Retinal pigment epithelial cell (primary cell): ENCODE data around the gene DNAI2.

Experiments
- DNase-seq: peaks from one replicate; pipeline ENCODE4 v3.0.0-alpha.2; 2010; ENCODE audit warnings: low read depth
- H3K4me3 ChIP-seq: 2 replicates; pipeline ENCODE4 v1.5.1; 2011; ENCODE audit warnings: mild to moderate bottlenecking, low read length, control low read depth, moderate library complexity
- TF ChIP-seq, protein P1 (sequence below): conservative IDR thresholded peaks from 2 replicates; pipeline ENCODE4 v1.5.1; 2011; ENCODE audit warnings: low read depth, low read length, control low read depth, inconsistent platforms

Gene DNAI2

DNA sequence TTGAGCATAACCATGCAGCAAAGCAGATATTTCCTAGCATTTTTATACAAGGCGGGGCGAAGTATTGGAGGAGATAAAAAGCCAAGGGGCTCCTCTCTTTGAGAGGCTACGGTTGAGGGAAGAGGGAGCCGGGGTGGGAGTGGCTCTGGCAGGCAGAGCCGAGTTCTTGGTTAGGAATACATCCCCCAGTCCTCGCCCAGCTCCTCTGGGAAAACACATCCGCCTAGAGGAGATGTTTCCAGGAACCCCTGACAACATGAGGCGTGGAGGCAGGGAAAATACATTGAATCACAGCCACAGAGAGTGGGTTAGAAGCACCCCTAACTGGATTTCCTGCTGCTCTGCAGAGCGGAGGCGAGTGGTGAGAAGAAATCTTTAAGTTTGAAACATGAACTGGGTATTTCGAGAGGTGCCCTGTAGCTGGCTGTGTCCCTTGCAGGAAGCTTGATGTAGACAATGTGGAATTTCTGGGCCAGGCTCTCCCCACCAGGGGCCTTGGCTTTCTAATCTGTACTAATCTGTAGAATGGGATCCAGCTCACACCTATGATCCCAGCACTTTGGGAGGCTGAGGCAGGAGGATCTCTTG lies 33.3 kb upstream of the DNAI2 start:
- no peak for DNase-seq
- no peak overlapping the region for H3K4me3 ChIP-seq
- TF ChIP-seq, protein P1, sequence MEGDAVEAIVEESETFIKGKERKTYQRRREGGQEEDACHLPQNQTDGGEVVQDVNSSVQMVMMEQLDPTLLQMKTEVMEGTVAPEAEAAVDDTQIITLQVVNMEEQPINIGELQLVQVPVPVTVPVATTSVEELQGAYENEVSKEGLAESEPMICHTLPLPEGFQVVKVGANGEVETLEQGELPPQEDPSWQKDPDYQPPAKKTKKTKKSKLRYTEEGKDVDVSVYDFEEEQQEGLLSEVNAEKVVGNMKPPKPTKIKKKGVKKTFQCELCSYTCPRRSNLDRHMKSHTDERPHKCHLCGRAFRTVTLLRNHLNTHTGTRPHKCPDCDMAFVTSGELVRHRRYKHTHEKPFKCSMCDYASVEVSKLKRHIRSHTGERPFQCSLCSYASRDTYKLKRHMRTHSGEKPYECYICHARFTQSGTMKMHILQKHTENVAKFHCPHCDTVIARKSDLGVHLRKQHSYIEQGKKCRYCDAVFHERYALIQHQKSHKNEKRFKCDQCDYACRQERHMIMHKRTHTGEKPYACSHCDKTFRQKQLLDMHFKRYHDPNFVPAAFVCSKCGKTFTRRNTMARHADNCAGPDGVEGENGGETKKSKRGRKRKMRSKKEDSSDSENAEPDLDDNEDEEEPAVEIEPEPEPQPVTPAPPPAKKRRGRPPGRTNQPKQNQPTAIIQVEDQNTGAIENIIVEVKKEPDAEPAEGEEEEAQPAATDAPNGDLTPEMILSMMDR, result no peak

DNA sequence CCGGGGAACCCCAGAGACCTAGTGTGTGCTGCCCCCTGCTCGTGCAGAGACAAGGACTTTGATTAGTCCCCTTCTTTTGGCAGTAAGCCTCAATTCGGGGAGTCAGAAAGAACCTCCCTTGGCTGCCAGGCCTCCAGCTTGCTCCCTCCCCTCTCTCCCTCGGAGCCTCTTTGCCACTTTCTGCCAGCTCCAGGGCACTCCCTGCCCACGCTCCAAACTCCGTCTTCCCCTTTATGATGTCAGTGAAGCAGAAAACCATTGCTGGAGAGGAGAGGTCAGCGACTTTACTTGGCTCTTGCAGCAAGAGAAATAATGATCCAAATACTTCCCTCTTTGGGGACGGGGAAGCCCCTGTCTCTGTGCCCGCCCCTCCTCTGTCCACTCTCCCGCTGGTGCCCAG lies 32.6 kb upstream of the DNAI2 start:
- no peak overlapping the region for H3K4me3 ChIP-seq
- DNase-seq, result no peak
- TF ChIP-seq, protein P1, result no peak

DNA sequence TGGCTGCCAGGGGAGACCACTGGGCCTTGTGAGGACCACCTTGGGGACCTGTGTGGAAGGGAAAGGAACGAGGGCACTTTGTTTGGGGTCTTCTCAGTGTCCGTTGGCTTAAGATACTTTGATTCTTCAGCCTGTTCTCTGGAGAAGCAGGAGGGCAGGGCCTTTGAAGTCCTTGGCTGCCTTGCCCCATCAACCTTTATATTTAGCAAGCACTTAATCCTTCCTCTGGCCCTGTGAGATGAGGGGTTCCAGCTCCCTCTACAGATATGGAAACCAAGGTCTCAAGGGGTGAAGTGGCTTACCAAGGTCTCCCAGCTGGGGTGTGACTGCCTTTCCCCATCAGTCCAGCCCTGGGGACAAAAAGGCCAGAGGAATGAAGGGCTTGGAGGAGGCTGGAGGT lies 32.2 kb upstream of the DNAI2 start:
- TF ChIP-seq, protein P1, result no peak
- no peak for DNase-seq
- H3K4me3 ChIP-seq, result no peak overlapping the region

DNA sequence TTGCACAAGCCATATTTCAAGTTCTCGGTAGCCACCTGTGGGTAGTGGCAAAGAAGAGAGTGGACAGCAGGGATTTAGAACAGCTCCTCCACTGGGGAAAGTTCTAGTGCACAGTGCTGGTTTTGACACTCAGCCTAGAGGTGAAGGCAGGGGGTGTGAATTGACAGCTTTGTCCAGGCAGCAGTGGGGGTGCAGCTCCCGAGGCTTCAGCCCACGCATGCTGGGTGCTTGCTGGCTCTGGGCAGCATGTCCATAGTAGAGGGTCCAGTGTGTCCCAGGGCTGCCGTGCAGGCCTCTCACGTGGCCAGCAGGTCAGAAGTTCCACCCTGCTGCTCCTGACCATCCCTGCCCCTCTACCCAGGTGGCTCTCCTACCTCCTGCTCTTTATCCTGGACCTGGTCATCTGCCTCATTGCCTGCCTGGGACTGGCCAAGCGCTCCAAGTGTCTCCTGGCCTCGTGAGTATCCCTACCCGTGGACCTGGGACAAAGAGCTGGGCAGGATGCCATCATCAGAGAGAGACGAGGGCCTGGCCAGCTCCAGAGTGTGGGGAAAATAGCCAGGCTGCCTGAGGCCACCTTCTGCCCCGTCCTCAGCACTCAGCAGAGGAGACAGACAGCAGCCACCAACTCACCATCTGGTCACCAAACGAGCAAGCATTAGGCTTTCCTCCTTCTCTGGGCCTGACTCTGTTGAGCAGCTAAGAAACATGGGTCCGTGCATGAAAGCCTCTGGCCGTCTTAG lies 30.9 kb upstream of the DNAI2 start:
- DNase-seq, result no peak
- H3K4me3 ChIP-seq, result no peak overlapping the region
- TF ChIP-seq, protein P1, result no peak

DNA sequence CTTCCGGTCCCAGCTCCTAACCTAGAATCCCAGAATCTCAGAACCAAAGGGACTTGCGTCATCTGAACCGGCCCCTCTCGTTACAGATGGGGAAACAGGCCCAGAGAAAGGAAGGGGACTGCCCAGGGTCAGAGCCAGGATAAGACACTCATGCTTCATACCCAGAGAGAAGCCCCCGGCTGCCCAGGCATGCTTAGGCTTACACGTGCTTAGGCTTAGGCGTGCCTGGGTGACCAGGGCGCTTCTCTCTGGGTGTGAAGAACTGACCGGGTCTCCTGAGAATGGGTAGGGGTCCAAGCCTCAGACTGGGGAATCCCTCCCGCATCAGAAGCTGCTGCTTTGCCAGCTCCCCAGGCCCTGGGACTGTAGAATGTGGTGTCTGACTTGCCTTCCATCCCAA lies 29.9 kb upstream of the DNAI2 start:
- TF ChIP-seq, protein P1, result no peak
- no peak for DNase-seq

DNA sequence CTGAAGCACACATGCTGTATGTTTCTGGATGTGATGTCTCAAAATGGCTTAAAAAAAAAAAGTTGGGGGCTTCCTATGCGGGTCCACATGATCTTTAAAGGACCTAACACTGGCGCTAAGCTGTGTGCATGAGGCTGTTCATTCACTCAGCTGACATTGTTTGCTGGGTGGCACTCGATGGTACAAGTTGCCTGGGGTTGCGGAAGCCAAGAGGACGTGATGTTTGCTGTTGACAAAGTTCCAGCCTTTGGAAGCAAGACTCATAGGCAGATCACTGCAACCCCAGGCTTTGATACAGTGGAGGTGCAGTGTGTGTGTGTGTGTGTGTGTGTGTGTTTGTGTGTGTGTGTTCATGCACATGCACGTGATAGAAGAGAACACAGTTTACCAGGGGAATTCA lies 29.5 kb upstream of the DNAI2 start:
- TF ChIP-seq, protein P1, result no peak
- H3K4me3 ChIP-seq, result no peak overlapping the region
- DNase-seq, result peak; percentile 56

More for the DNA sequence above, 29.9 kb upstream of the DNAI2 start:
- no peak overlapping the region for H3K4me3 ChIP-seq
